Measurements from ENCODE around the gene GBE1.

Gene GBE1

DNA sequence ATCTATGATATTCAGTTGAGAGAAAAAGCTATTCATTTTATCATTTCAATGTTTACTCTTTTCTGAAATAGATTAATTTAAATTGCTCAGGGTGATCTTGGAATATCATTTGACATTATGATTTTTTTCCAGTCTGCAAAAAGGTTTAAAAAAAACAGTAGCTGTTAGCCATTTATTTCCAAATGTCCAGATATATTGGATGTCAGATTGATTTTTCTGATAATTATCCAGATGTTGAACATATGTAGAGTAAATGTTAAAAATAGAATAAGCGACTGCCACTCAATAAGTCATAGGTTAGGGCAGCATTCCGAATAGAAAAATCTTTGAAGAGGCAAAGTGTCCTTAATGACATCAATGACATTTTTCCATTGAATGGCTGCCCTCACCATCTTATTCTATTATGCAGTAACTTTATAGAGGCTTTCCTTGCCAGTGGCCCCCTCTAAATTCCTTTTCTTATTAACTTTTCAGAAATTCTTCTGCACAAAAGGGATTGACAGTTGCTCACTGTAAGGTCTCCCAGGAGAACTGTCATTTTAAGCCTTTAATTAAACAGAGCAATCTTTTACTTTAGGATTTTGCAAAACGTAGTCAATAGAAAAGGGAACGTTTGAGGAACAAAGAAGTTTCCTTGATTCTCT lies 316.5 kb downstream of the GBE1 start:
- no peak for TF ChIP-seq TEAD4 (IDR thresholded peaks at IDR 0.05)
- TF ChIP-seq EP300 (IDR thresholded peaks at IDR 0.05; ENCODE audit: borderline replicate concordance) = no peak
- TF ChIP-seq YY1 (IDR thresholded peaks at IDR 0.05; ENCODE audit: low read depth) = no peak
- TF ChIP-seq TCF12 (IDR thresholded peaks at IDR 0.05; ENCODE audit: low read depth) = no peak
- TF ChIP-seq, protein P1, sequence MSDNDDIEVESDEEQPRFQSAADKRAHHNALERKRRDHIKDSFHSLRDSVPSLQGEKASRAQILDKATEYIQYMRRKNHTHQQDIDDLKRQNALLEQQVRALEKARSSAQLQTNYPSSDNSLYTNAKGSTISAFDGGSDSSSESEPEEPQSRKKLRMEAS (IDR thresholded peaks at IDR 0.05) = no peak
- TF ChIP-seq, protein P2, sequence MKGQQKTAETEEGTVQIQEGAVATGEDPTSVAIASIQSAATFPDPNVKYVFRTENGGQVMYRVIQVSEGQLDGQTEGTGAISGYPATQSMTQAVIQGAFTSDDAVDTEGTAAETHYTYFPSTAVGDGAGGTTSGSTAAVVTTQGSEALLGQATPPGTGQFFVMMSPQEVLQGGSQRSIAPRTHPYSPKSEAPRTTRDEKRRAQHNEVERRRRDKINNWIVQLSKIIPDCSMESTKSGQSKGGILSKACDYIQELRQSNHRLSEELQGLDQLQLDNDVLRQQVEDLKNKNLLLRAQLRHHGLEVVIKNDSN (IDR thresholded peaks at IDR 0.05) = no peak
- TF ChIP-seq EGR1 (IDR thresholded peaks at IDR 0.05) = no peak
- no peak for TF ChIP-seq NFIC (IDR thresholded peaks at IDR 0.05)
- no peak for TF ChIP-seq FOXM1 (IDR thresholded peaks at IDR 0.05; ENCODE audit: borderline replicate concordance, low read depth)
- no peak for TF ChIP-seq ZBTB7A (IDR thresholded peaks at IDR 0.05; ENCODE audit: low read depth)
- TF ChIP-seq CREB1 (IDR thresholded peaks at IDR 0.05; ENCODE audit: low read depth) = no peak
- TF ChIP-seq, protein P3, sequence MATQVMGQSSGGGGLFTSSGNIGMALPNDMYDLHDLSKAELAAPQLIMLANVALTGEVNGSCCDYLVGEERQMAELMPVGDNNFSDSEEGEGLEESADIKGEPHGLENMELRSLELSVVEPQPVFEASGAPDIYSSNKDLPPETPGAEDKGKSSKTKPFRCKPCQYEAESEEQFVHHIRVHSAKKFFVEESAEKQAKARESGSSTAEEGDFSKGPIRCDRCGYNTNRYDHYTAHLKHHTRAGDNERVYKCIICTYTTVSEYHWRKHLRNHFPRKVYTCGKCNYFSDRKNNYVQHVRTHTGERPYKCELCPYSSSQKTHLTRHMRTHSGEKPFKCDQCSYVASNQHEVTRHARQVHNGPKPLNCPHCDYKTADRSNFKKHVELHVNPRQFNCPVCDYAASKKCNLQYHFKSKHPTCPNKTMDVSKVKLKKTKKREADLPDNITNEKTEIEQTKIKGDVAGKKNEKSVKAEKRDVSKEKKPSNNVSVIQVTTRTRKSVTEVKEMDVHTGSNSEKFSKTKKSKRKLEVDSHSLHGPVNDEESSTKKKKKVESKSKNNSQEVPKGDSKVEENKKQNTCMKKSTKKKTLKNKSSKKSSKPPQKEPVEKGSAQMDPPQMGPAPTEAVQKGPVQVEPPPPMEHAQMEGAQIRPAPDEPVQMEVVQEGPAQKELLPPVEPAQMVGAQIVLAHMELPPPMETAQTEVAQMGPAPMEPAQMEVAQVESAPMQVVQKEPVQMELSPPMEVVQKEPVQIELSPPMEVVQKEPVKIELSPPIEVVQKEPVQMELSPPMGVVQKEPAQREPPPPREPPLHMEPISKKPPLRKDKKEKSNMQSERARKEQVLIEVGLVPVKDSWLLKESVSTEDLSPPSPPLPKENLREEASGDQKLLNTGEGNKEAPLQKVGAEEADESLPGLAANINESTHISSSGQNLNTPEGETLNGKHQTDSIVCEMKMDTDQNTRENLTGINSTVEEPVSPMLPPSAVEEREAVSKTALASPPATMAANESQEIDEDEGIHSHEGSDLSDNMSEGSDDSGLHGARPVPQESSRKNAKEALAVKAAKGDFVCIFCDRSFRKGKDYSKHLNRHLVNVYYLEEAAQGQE (IDR thresholded peaks at IDR 0.05; ENCODE audit: low read depth) = no peak

DNA sequence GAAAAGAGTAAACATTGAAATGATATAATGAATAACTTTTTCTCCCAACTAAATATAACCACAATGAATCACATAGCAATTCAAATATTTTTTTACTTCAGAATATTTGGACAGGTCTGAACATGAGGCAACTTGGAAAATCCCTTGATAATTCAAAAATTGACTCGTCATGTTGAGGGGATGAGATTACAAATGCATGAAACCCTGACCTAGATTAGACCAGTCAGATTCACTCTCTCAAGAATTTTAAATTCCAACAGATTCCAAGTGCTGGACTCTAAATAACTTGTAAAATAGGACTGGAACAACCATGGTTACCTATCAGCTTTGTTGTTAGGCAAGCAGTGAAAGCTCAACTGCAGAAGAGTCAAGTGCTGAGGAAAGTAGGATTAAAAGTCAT lies 317.5 kb downstream of the GBE1 start:
- TF ChIP-seq, protein P3 (IDR thresholded peaks at IDR 0.05; ENCODE audit: low read depth) = no peak
- TF ChIP-seq NFIC (IDR thresholded peaks at IDR 0.05) (no peak), EP300 (IDR thresholded peaks at IDR 0.05; ENCODE audit: borderline replicate concordance) (no peak), TEAD4 (IDR thresholded peaks at IDR 0.05) (no peak)

DNA sequence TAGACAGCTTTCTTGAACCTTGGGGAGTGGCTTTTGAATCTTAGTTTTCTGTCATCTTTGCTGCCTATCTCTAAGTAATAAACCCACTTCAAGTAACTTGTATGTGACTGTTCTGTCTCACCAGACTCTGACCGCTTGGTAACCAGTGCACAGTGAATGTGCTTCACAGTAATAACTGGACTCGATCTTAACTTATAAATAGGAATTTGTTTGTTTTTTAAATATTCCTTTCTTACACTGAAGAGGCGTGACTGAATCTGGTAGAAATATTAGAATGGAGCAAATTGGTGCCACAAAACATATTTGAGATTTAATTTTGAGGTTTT lies 318.0 kb downstream of the GBE1 start:
- TF ChIP-seq, protein P3 (IDR thresholded peaks at IDR 0.05; ENCODE audit: low read depth) = no peak
- TF ChIP-seq FOXM1 (IDR thresholded peaks at IDR 0.05; ENCODE audit: borderline replicate concordance, low read depth) (no peak), TAF1 (IDR thresholded peaks at IDR 0.05; ENCODE audit: low read depth) (no peak), NFIC (IDR thresholded peaks at IDR 0.05) (no peak), TEAD4 (IDR thresholded peaks at IDR 0.05) (no peak), TCF12 (IDR thresholded peaks at IDR 0.05; ENCODE audit: low read depth) (no peak), YY1 (IDR thresholded peaks at IDR 0.05; ENCODE audit: low read depth) (no peak), RAD21 (IDR thresholded peaks at IDR 0.05; ENCODE audit: low read depth) (no peak)

DNA sequence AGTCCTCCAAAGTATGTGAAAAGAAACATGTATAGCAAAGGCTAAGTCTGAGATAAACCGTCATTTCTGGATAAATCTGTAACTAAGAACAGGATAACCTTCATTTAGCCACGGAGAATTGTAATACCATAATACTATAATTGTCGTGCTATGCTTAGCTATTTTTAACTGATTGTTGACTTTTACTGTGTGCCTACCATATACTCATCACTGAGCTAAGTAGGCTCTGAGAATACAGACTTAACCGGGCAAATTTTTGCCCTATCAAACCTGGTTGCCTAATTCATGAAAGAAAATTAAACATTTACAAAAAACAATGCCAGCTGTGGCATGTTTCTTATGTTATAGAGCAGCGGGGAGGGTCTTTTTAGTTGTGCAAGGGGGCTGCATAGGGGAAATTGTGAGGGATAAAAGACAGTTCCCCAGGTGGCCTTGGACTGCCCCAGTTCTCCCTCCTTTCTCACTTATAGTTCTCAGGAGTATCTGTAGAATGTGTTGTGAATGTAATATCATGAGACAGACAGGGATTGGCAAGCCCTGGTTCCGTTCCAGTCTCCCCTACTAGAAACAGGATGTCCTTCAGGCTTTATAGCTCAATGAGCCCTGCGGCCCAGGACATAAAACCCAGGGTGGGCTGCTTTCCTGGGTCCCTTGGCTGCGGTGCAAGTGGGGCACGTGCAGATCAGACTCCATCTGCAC lies 318.5 kb downstream of the GBE1 start:
- no peak for TF ChIP-seq TCF12 (IDR thresholded peaks at IDR 0.05; ENCODE audit: low read depth)
- TF ChIP-seq TEAD4 (IDR thresholded peaks at IDR 0.05) = no peak
- TF ChIP-seq, protein P1 (IDR thresholded peaks at IDR 0.05) = no peak
- no peak for TF ChIP-seq FOXM1 (IDR thresholded peaks at IDR 0.05; ENCODE audit: borderline replicate concordance, low read depth)
- TF ChIP-seq YY1 (IDR thresholded peaks at IDR 0.05; ENCODE audit: low read depth) = no peak
- TF ChIP-seq TAF1 (IDR thresholded peaks at IDR 0.05; ENCODE audit: low read depth) = no peak
- TF ChIP-seq, protein P2 (IDR thresholded peaks at IDR 0.05) = no peak
- TF ChIP-seq NFIC (IDR thresholded peaks at IDR 0.05) = no peak
- no peak for TF ChIP-seq CEBPB (IDR thresholded peaks at IDR 0.05)
- no peak for TF ChIP-seq EGR1 (IDR thresholded peaks at IDR 0.05)
- TF ChIP-seq RAD21 (IDR thresholded peaks at IDR 0.05; ENCODE audit: low read depth) = no peak
- no peak for TF ChIP-seq CREB1 (IDR thresholded peaks at IDR 0.05; ENCODE audit: low read depth)
- TF ChIP-seq EP300 (IDR thresholded peaks at IDR 0.05; ENCODE audit: borderline replicate concordance) = no peak
- TF ChIP-seq, protein P3 (IDR thresholded peaks at IDR 0.05; ENCODE audit: low read depth) = no peak

Data from Ishikawa (cell line).